UCSD-AML1 (cell line): ENCODE data around the gene SEMA3D.

ENCODE experiments used
- DNase-seq: peaks from one replicate; lab custom pipeline; 2025; ENCODE audit not compliant: unreplicated experiment; lab: John Stamatoyannopoulos, UW

SEMA3D gene

GRCh38 chr7:85184599-85185423 is 2.0 kb downstream of the SEMA3D start:
- peak; percentile 17 for DNase-seq

- DNase-seq: no peak
Observed at GRCh38 chr7:85183296-85183695, 3.6 kb downstream of the SEMA3D start.

GRCh38 chr7:85178531-85179298 is 8.1 kb downstream of the SEMA3D start:
- DNase-seq: no peak

DNA sequence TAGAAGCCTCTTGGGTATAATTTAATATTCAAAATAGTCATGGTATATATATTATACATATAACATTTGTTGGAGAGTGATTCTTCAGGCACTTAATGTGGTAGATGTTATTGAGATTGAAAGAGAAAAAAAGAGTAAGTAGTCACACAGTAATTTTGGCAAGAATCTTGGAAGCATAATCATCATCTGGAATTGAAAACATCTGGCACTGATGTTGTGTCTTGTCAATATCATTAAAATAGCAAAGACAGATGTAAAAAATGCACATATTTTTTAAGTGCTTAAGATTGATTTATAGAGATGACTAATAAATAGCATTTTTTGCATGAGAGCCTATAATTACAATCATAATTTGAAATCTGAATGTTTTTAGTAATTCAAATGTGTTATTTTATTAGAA is 9.5 kb downstream of the SEMA3D start:
- DNase-seq: no peak

GRCh38 chr7:85176197-85176596 is 10.7 kb downstream of the SEMA3D start:
- DNase-seq: no peak

- DNase-seq: no peak
Observed at GRCh38 chr7:85175217-85175616, 11.6 kb downstream of the SEMA3D start.

GRCh38 chr7:85172530-85172941 is 14.3 kb downstream of the SEMA3D start:
- DNase-seq: no peak

DNA sequence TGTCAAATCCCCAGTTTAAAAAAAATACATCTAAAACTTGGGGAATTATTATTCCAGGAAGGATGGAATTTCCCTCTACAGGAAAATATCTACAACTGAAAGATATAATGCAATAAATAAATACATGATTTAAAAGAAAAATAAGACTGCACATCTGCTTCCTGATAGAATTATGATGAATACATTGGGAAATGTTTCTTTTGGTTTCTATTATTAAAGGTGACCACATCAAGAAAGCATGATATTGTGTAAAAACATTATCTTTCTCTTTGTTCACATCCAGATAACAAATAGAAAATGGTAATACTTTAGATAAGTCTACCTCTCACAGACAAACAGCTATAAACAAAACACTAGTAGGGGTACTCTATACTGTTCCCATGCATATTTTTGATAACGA is 19.2 kb downstream of the SEMA3D start:
- DNase-seq: no peak

DNA sequence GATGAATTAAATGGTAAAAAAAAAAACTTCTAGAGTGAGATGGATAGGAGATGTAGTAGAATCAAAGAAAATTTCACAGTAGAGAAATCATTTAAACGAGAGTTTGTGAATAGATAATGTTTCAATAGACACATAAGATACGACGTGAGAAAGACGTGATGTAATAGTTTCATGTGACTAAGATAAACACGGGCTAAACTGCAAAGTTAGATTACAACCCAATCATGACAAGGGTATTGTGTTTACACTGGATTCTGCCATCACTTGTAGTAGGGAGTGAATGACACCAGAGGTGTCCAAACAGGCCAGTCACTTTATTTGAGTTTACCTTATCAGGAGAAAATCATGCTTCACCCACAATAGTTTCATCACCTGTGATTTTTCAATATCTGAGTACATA is 21.6 kb downstream of the SEMA3D start:
- DNase-seq: no peak

- DNase-seq: no peak
Observed at GRCh38 chr7:85164376-85164775, 22.5 kb downstream of the SEMA3D start.

GRCh38 chr7:85162721-85163120 is 24.1 kb downstream of the SEMA3D start:
- no peak for DNase-seq

- DNase-seq: no peak
Observed at GRCh38 chr7:85160223-85160622, 26.6 kb downstream of the SEMA3D start.

DNA sequence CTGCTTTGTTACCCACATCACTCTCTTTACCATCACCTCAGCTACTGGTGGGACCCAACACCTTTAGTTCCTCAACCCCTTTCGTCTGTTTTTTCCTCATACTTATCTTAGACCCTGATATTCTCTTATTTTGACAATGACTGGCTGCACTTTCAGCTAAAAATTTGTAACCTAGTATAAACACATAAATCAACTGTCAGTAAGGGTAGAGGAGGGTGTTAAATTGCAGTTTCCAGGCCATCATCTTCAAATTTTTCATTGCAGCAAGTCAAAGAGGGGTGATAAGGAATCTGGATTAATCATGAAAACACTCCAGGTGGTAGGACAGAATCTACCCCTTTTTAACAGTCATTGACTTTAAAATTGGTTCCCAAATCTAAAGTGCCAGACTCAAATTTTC is 27.9 kb downstream of the SEMA3D start:
- DNase-seq: no peak

DNA sequence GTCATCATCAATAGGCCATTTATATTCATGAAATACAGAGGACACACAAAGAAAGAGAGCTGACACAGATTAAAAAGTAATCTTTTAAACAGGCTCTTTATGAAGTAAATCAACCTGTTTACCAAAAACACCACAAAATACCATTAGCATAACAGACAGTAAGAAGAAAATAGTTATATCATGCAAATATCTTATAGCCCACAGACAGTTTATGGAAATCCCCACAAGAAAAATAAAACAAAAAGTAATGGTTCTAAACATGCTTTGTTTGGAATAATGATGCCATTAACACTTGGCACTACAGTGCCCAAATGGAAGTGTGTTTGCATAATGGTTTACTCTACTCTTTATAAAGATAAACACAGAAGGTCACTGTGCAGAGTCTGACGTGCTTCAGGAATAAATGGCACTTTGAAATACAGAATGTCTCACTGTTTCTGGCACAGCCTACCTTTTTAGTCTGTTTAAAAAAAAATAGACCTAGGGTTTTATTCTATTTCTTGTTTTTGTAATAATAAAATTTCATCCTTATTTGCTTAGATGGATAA is 30.1 kb downstream of the SEMA3D start:
- no peak for DNase-seq

GRCh38 chr7:85154282-85154937 is 32.4 kb downstream of the SEMA3D start:
- DNase-seq: no peak

DNA sequence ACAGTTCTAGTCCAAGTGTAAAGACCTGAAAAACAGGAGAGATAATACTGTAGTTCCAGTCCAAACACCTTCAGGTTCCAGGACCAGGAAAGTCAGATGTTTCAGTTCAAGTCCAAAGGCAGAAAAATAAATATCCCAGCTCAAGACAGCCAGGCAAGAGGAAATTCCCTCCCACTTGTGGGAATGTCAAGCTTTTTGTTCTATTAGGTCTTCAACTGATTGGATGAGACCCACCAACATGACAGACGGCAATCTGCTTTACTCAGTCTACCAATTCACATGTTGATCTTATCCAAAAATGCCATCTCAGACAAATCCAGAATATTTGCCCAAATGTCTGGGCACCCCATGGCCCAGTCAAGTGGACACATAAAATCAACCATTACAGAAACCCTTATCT is 33.1 kb downstream of the SEMA3D start:
- DNase-seq: no peak

- no peak for DNase-seq
Observed at GRCh38 chr7:85150624-85151023, 36.2 kb downstream of the SEMA3D start.

GRCh38 chr7:85144771-85145170 is 42.1 kb downstream of the SEMA3D start:
- DNase-seq: no peak

DNA sequence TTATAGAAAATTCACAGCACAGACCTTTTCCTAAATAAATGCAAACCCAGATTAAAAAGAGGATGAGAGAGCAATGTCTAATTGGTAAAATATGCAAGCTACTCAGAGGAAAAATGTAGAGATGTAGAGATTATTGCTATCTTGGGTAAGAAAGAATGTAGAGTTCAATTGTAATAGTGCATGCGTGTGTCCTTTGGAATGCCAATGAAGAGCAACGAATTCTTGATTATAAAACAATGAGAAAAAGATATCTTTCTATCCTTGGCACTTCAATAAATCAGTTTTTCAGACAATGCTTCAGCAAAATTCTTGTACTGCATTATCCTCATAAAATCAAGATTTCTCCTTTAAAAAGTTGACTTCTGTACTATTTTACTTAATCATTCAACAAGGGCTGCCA is 50.9 kb downstream of the SEMA3D start:
- no peak for DNase-seq

DNA sequence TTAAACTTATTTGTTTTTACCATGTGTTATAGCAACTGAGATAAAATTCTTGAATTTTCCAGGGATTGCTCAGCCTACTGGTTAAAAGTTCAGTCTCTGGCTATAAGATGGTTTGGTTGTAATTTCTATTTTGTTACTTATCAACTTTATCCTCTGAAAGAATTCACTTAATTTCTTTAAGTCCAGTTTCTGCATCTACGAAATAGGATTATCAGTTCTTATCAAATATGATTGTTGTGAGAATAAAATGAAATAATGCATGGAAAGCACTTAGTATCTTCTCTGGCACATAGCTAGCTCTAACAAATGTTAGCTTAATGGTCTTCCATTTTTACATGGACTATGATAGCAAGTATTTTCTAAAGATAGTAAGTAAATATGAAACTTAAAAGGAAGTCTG is 53.3 kb downstream of the SEMA3D start:
- no peak for DNase-seq

DNA sequence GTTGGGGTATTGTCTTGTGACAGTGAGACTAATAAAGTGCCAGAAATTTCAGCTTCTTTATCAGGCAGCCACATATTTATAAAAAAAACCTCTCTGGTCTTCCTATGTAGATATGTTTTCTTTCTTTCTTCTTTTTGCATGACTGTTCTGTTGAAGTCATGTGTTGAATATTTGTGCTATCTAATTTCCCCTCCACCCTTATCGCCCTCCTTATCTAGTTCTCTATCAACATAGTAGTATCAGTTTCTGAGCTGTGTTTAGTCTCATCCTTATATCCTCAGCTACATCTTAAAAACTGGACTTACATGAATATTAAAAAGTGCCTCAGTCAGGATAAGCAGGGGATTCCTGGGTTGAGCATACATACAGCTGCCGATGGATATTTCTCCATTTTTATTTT is 53.9 kb downstream of the SEMA3D start:
- DNase-seq: no peak

GRCh38 chr7:85130702-85131101 is 56.2 kb downstream of the SEMA3D start:
- no peak for DNase-seq
